OCI-LY7 (cell line): ENCODE data around the gene PI4K2A. TPM values are rescaled to one million over a fixed set of nuclear protein-coding genes. Genes with fewer than 3 reads are reported as not detected.

Source experiments
- BruUV-seq: library from RNA; stranded (reverse); fragments of 400-500 nt; replicated peaks from 2 replicates; lab custom pipeline; 2021; lab: Mats Ljungman, UMichigan
- CTCF ChIA-PET: fragments of 300-600 bp; sonication (Branson Sonifier 250); formaldehyde crosslinking; loops from one replicate; lab custom pipeline; 2022; ENCODE audit warnings: antibody characterized with exemption; ENCODE audit not compliant: unreplicated experiment; lab: Charles Lee
- POLR2A ChIA-PET: fragments of 300-600 bp; sonication (Branson Sonifier 250); formaldehyde crosslinking; loops from one replicate; lab custom pipeline; 2022; ENCODE audit warnings: antibody characterized with exemption; lab: Charles Lee
- DNase-seq: peaks from one replicate; pipeline ENCODE4 v3.0.0-alpha.2; 2015; ENCODE audit warnings: low spot score
- H2AFZ ChIP-seq: fragments of 200-600 bp; sonication (generic), shearing (Covaris generic); 2 replicates; pipeline ENCODE4 v1.6.1; 2014; ENCODE audit warnings: mild to moderate bottlenecking, antibody characterized with exemption, low read length, moderate library complexity
- H3K27ac ChIP-seq: fragments of 200-600 bp; sonication (generic); 2 replicates; pipeline ENCODE4 v1.5.1; 2014; ENCODE audit warnings: mixed run types, low read depth, mild to moderate bottlenecking, moderate library complexity, low read length, inconsistent platforms; ENCODE audit not compliant: poor library complexity, severe bottlenecking
- H3K36me3 ChIP-seq: fragments of 200-600 bp; sonication (generic); 2 replicates; pipeline ENCODE4 v1.6.1; 2014; ENCODE audit warnings: mild to moderate bottlenecking, antibody characterized with exemption, low read length, moderate library complexity, mixed read lengths; ENCODE audit not compliant: insufficient read depth
- H3K4me1 ChIP-seq: fragments of 200-600 bp; sonication (generic); 2 replicates; pipeline ENCODE4 v1.5.1; 2014; ENCODE audit warnings: mild to moderate bottlenecking, low read length; ENCODE audit not compliant: insufficient read depth, poor library complexity, severe bottlenecking
- H3K4me2 ChIP-seq: fragments of 200-600 bp; sonication (generic); 2 replicates; pipeline ENCODE4 v1.6.1; 2014; ENCODE audit warnings: mild to moderate bottlenecking, low read length
- H3K4me3 ChIP-seq: fragments of 200-600 bp; sonication (generic); 2 replicates; pipeline ENCODE4 v1.5.1; 2014; ENCODE audit warnings: mild to moderate bottlenecking, low read depth, low read length; ENCODE audit not compliant: poor library complexity, severe bottlenecking
- H3K79me2 ChIP-seq: fragments of 200-600 bp; sonication (generic); 2 replicates; pipeline ENCODE4 v1.6.1; 2016; ENCODE audit warnings: low read depth, mild to moderate bottlenecking, low read length, moderate library complexity, mixed read lengths; ENCODE audit not compliant: insufficient read depth
- H3K9me2 ChIP-seq: fragments of 200-600 bp; sonication (generic); 2 replicates; pipeline ENCODE4 v1.6.1; 2016; ENCODE audit warnings: mild to moderate bottlenecking, low read length, mixed read lengths; ENCODE audit not compliant: insufficient read depth
- H3K9me3 ChIP-seq: fragments of 200-600 bp; sonication (generic); 2 replicates; pipeline ENCODE4 v1.6.1; 2014; ENCODE audit warnings: mild to moderate bottlenecking, mixed run types, low read length, mixed read lengths
- H4K20me1 ChIP-seq: fragments of 200-600 bp; sonication (generic); 2 replicates; pipeline ENCODE4 v1.6.1; 2014; ENCODE audit warnings: mild to moderate bottlenecking, antibody characterized with exemption, low read length, moderate library complexity, mixed read lengths; ENCODE audit not compliant: insufficient read depth
- CTCF ChIP-seq: fragments of 200-600 bp; sonication (generic); conservative IDR thresholded peaks from 2 replicates; pipeline ENCODE4 v1.5.1; 2014; ENCODE audit warnings: mild to moderate bottlenecking, antibody characterized with exemption, low read length, moderate library complexity, mixed read lengths
- EZH2phosphoT487 ChIP-seq: fragments of 200-600 bp; sonication (generic); IDR thresholded peaks from 2 replicates; pipeline ENCODE4 v1.6.1; 2018; ENCODE audit warnings: low read depth, borderline replicate concordance, mild to moderate bottlenecking, mixed run types, antibody characterized with exemption, low read length, moderate library complexity, mixed read lengths
- intact Hi-C: fragments of 100-400 bp; cut with micrococcal nuclease; formaldehyde crosslinking; loops from one replicate; pipeline ENCODE4 v1.10.0; 2022; ENCODE audit not compliant: unreplicated experiment
- total RNA-seq, 2 experiments: library from RNA; depleted of rRNA in 1 of 2; stranded (reverse); fragments of >200 nt in 1 of 2; shearing (Covaris generic) in 1 of 2; gene quantifications; 2 replicates each; pipeline ENCODE4 v1.2.3, GENCODE V29; 2014 to 2022

The PI4K2A gene
- total RNA-seq, 2 experiments from 2014 or later = 9.2 to 12.7 TPM

GRCh38 chr10:97719602-97720001 lies 79.1 kb downstream of the PI4K2A start:
- no peaks in the 10 kb centered on the region for H4K20me1 ChIP-seq
- TF ChIP-seq CTCF (no peak), EZH2phosphoT487 (no peak)
- ChIA-PET POLR2A (no interaction called here), CTCF (no interaction called here)
- intact Hi-C loops = no loop called here
- no peak for DNase-seq
- no peak overlapping the region for H3K4me3 ChIP-seq
- H3K27ac ChIP-seq = no peak overlapping the region
- no TSS peak for BruUV-seq
- H3K9me3 ChIP-seq = no peaks in the 10 kb centered on the region
- no peak overlapping the region for H3K4me2 ChIP-seq
- H3K36me3 ChIP-seq = no peaks in the 10 kb centered on the region
- H2AFZ ChIP-seq = no peak overlapping the region
- H3K4me1 ChIP-seq = no peaks in the 10 kb centered on the region
- no peaks in the 10 kb centered on the region for H3K9me2 ChIP-seq
- no peaks in the 10 kb centered on the region for H3K79me2 ChIP-seq

- no peak overlapping the region for H3K4me2 ChIP-seq
- no peaks in the 10 kb centered on the region for H4K20me1 ChIP-seq
- POLR2A ChIA-PET = no interaction called here
- no peaks in the 10 kb centered on the region for H3K36me3 ChIP-seq
- intact Hi-C loops = no loop called here
- no peaks in the 10 kb centered on the region for H3K9me2 ChIP-seq
- CTCF ChIA-PET = interaction anchor here (1.6 kb wide), 1 partner anchor 21 kb away, joined by 5 read pairs; no protein-coding TSS in a partner anchor
- DNase-seq = no peak
- no peaks in the 10 kb centered on the region for H3K4me1 ChIP-seq
- BruUV-seq = no TSS peak
- no peak overlapping the region for H2AFZ ChIP-seq
- TF ChIP-seq CTCF (no peak), EZH2phosphoT487 (no peak)
- no peak overlapping the region for H3K27ac ChIP-seq
- no peak overlapping the region for H3K4me3 ChIP-seq
- no peaks in the 10 kb centered on the region for H3K79me2 ChIP-seq
- H3K9me3 ChIP-seq = no peaks in the 10 kb centered on the region
These were observed 81.7 kb downstream of the PI4K2A start for GRCh38 chr10:97721871-97722780.

GRCh38 chr10:97723001-97723400 lies 82.5 kb downstream of the PI4K2A start:
- H3K9me3 ChIP-seq = no peaks in the 10 kb centered on the region
- DNase-seq = no peak
- no peak overlapping the region for H3K27ac ChIP-seq
- H4K20me1 ChIP-seq = no peaks in the 10 kb centered on the region
- CTCF ChIA-PET = interaction anchor here (1.6 kb wide), 1 partner anchor 22 kb away, joined by 5 read pairs; no protein-coding TSS in a partner anchor
- POLR2A ChIA-PET = no interaction called here
- H3K4me3 ChIP-seq = no peak overlapping the region
- no peaks in the 10 kb centered on the region for H3K79me2 ChIP-seq
- H2AFZ ChIP-seq = no peak overlapping the region
- H3K4me2 ChIP-seq = no peak overlapping the region
- no TSS peak for BruUV-seq
- no peak for TF ChIP-seq CTCF
- H3K9me2 ChIP-seq = no peaks in the 10 kb centered on the region
- no peaks in the 10 kb centered on the region for H3K4me1 ChIP-seq
- H3K36me3 ChIP-seq = no peaks in the 10 kb centered on the region
- intact Hi-C loops = no loop called here
